Keratinocyte (primary cell): ENCODE data around the gene FNDC3B. TPM values are rescaled to one million over a fixed set of nuclear protein-coding genes. Genes with fewer than 3 reads are reported as not detected.

Source experiments
- DNase-seq: peaks from one replicate; pipeline ENCODE4 v3.0.0-alpha.2; 2011; ENCODE audit warnings: low read depth, missing footprints, low spot score
- FAIRE-seq: peaks from 2 replicates; lab custom pipeline; 2011; peaks lifted over from hg19 to GRCh38; lab: Jason Lieb, UNC
- H2AFZ ChIP-seq: 2 replicates; pipeline ENCODE4 v1.6.0; 2012; ENCODE audit warnings: low read length, control low read depth, inconsistent platforms; ENCODE audit not compliant: control insufficient read depth
- H3K27ac ChIP-seq: 2 replicates; pipeline ENCODE4 v1.5.1; 2011; ENCODE audit warnings: low read length; ENCODE audit not compliant: control insufficient read depth, insufficient read depth
- H3K27me3 ChIP-seq: 3 replicates; pipeline ENCODE4 v1.6.0; 2011; ENCODE audit warnings: low read length; ENCODE audit not compliant: control insufficient read depth, insufficient read depth; ENCODE audit errors: extremely low read depth
- H3K36me3 ChIP-seq, 2 experiments: 2 replicates in 1 of 2; 3 replicates in 1 of 2; pipeline ENCODE4 v1.5.1; 2011; ENCODE audit warnings: low read length in 2 of 2, mild to moderate bottlenecking in 1 of 2; ENCODE audit not compliant: control insufficient read depth in 2 of 2, insufficient read depth in 2 of 2; ENCODE audit errors: extremely low read depth in 1 of 2
- H3K4me1 ChIP-seq: 3 replicates; pipeline ENCODE4 v1.5.1; 2011; ENCODE audit warnings: low read length; ENCODE audit not compliant: control insufficient read depth, insufficient read depth; ENCODE audit errors: extremely low read depth
- H3K4me2 ChIP-seq: 3 replicates; pipeline ENCODE4 v1.6.0; 2011; ENCODE audit warnings: low read depth, low read length; ENCODE audit not compliant: control insufficient read depth, insufficient read depth; ENCODE audit errors: extremely low read depth
- H3K4me3 ChIP-seq, 3 experiments: fragments of 200-600 bp in 1 of 3; sonication (generic) in 1 of 3; 2 replicates in 2 of 3; 3 replicates in 1 of 3; pipeline ENCODE4 v1.5.1; 2011 to 2016; ENCODE audit warnings: low read length in 3 of 3, mild to moderate bottlenecking in 3 of 3, control low read depth in 2 of 3, inconsistent platforms in 1 of 3, low read depth in 1 of 3, mixed read lengths in 1 of 3, mixed run types in 1 of 3, moderate library complexity in 1 of 3; ENCODE audit not compliant: control insufficient read depth in 2 of 3, insufficient read depth in 2 of 3; ENCODE audit errors: extremely low read depth in 1 of 3
- H3K79me2 ChIP-seq: 2 replicates; pipeline ENCODE4 v1.6.0; 2012; ENCODE audit warnings: low read length; ENCODE audit not compliant: control insufficient read depth, insufficient read depth
- H3K9ac ChIP-seq: 3 replicates; pipeline ENCODE4 v1.6.0; 2011; ENCODE audit warnings: low read length; ENCODE audit not compliant: control insufficient read depth, insufficient read depth; ENCODE audit errors: extremely low read depth
- H3K9me1 ChIP-seq: 3 replicates; pipeline ENCODE4 v1.6.0; 2011; ENCODE audit warnings: low read length; ENCODE audit not compliant: control insufficient read depth, insufficient read depth; ENCODE audit errors: extremely low read depth
- H3K9me3 ChIP-seq: 2 replicates; pipeline ENCODE4 v1.5.1; 2012; ENCODE audit warnings: low read depth, low read length; ENCODE audit not compliant: control insufficient read depth
- H4K20me1 ChIP-seq: 3 replicates; pipeline ENCODE4 v1.6.0; 2011; ENCODE audit warnings: low read length; ENCODE audit not compliant: control insufficient read depth, insufficient read depth; ENCODE audit errors: extremely low read depth
- CTCF ChIP-seq, 3 experiments: IDR thresholded peaks in 1 of 3; conservative IDR thresholded peaks in 1 of 3; optimal IDR thresholded peaks in 1 of 3; 2 replicates in 2 of 3; 3 replicates in 1 of 3; pipeline versions ENCODE3 to v1.5.1; 2011; ENCODE audit warnings: low read length in 3 of 3, mild to moderate bottlenecking in 3 of 3, moderate library complexity in 2 of 3, control low read depth in 1 of 3, inconsistent platforms in 1 of 3; ENCODE audit not compliant: insufficient read depth in 2 of 3; ENCODE audit errors: extremely low read depth in 1 of 3
- EZH2 ChIP-seq: IDR thresholded peaks from one replicate; pipeline ENCODE4 v1.6.1; 2012; ENCODE audit warnings: inconsistent platforms, mild to moderate bottlenecking, low read length, moderate library complexity
- dilution Hi-C: fragments of 300-500 bp; cut with MboI; formaldehyde crosslinking; loops from one replicate; pipeline ENCODE4 v1.7.0; 2020; ENCODE audit warnings: low sequenced_read_pairs; ENCODE audit not compliant: extremely low pct_ligation_motif_present
- polyA plus RNA-seq, 5 experiments: library from polyadenylated mRNA; depleted of rRNA in 3 of 5; stranded (reverse) in 3 of 5; stranded (forward) in 1 of 5; unstranded in 1 of 5; fragments of >200 nt; gene quantifications; 1 replicate in 1 of 5; 2 replicates in 3 of 5; 3 replicates in 1 of 5; pipeline versions ENCODE4 v1.2.1 to v1.2.3, GENCODE V29; 2011 to 2012; ENCODE audit warnings: missing spikeins in 2 of 5, low read depth in 1 of 5, low replicate concordance in 1 of 5

FNDC3B gene
- polyA plus RNA-seq, 1 donor (not counting 4 experiments of a cell fraction or from before 2014, with no cell fraction given): 31.4 TPM

DNA sequence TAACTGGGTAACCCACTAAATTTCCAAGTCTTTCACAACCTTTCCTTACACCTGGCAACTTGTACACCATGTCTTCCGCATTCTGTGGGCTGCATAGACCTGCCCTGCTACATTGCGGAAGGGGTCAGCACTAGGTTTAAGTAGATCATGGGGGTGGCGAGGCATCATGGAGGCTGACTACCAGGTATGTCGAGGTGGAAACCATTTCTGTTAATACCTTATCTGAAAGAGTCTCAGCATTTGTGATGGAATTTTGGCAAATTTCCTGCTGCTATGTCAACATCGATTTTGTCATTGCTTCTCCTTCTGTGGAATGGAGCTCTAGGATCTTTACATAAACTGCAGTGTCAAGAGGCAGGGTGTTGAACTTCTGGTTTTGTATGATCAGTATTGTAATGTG, 221.7 kb downstream of the FNDC3B start:
- no peaks in the 10 kb centered on the region for H3K27me3 ChIP-seq
- H3K79me2 ChIP-seq: peaks cover 3% of the 10 kb centered on the region
- no peaks in the 10 kb centered on the region for H3K9me3 ChIP-seq
- H4K20me1 ChIP-seq: peaks cover 2% of the 10 kb centered on the region
- no peak overlapping the region for H3K4me3 ChIP-seq
- no peak overlapping the region for H3K9ac ChIP-seq
- FAIRE-seq (no peak), DNase-seq (no peak)
- H2AFZ ChIP-seq: no peak overlapping the region
- no peak overlapping the region for H3K4me2 ChIP-seq
- no peak overlapping the region for H3K27ac ChIP-seq
- TF ChIP-seq EZH2: no peak
- TF ChIP-seq CTCF (optimal IDR thresholded peaks at IDR 0.05 in 1 of 3, IDR thresholded peaks at IDR 0.05 in 1 of 3, conservative IDR thresholded peaks at IDR 0.05 in 1 of 3; ENCODE audit: extremely low read depth in 1 of 3, insufficient read depth in 2 of 3, low read length in 3 of 3): no peak
- H3K9me1 ChIP-seq: no peaks in the 10 kb centered on the region
- peaks cover 11 to 16% of the 10 kb centered on the region in 2 experiments for H3K36me3 ChIP-seq
- no peaks in the 10 kb centered on the region for H3K4me1 ChIP-seq
- dilution Hi-C loops: no loop called here

- Histone ChIP-seq H3K4me3 (no peak overlapping the region), H3K79me2 (no peaks in the 10 kb centered on the region), H2AFZ (no peak overlapping the region), H3K36me3 (peaks cover 13 to 14% of the 10 kb centered on the region in 2 experiments), H3K4me1 (no peaks in the 10 kb centered on the region), H3K4me2 (no peak overlapping the region), H3K9me3 (no peaks in the 10 kb centered on the region), H4K20me1 (peaks cover 5% of the 10 kb centered on the region), H3K27me3 (no peaks in the 10 kb centered on the region), H3K9me1 (no peaks in the 10 kb centered on the region), H3K9ac (no peak overlapping the region), H3K27ac (no peak overlapping the region)
- FAIRE-seq (no peak), DNase-seq (no peak)
- dilution Hi-C loops: no loop called here
- TF ChIP-seq EZH2 (no peak), CTCF (optimal IDR thresholded peaks at IDR 0.05 in 1 of 3, IDR thresholded peaks at IDR 0.05 in 1 of 3, conservative IDR thresholded peaks at IDR 0.05 in 1 of 3; ENCODE audit: extremely low read depth in 1 of 3, insufficient read depth in 2 of 3, low read length in 3 of 3) (no peak)
Measured at GRCh38 chr3:172262991-172263608, 223.7 kb downstream of the FNDC3B start.
